ENCODE results near the gene DNAH14. TPM values are rescaled to one million over a fixed set of nuclear protein-coding genes. Genes with fewer than 3 reads are reported as not detected.

Gene DNAH14
- total and polyA plus RNA-seq, 2 donors from 2014 or later, result 6.6 to 25.1 TPM

GRCh38 chr1:225422031-225422605 lies 492.6 kb downstream of the DNAH14 start:
- Histone ChIP-seq H3K27me3 (ENCODE audit: control insufficient read depth, insufficient read depth, low read length) (no peaks in the 10 kb centered on the region), H3K27ac (ENCODE audit: low read depth in 2 of 2, low read length in 2 of 2) (no peak overlapping the region), H3K4me3 (ENCODE audit: low read length in 3 of 3) (peak overlapping the region in 1 of 3 donors; percentile 25), H3K4me1 (ENCODE audit: control insufficient read depth in 2 of 3, insufficient read depth in 2 of 3, low read depth in 1 of 3, low read length in 3 of 3) (peaks cover 9 to 22% (median 21%) of the 10 kb centered on the region in 3 donors), H3K36me3 (ENCODE audit: control insufficient read depth in 2 of 3, insufficient read depth in 3 of 3, low read length in 3 of 3) (peaks cover 0 to 13% (median 9%) of the 10 kb centered on the region in 3 donors), H3K9me3 (ENCODE audit: control insufficient read depth in 2 of 3, insufficient read depth in 1 of 3, low read length in 3 of 3) (no peaks in the 10 kb centered on the region), H3K9ac (ENCODE audit: low read length in 3 of 3) (peak overlapping the region in 1 of 3 donors; percentile 20)
- TF ChIP-seq CTCF (IDR thresholded peaks at IDR 0.05; ENCODE audit: borderline replicate concordance, extremely low read depth, insufficient read depth), result no peak
- no peak for FAIRE-seq
- intact Hi-C loops (cut with DNase I), result no loop called here
- DNase-seq, result no peak

- peaks cover 9 to 22% (median 21%) of the 10 kb centered on the region in 3 donors for H3K4me1 ChIP-seq (ENCODE audit: control insufficient read depth in 2 of 3, insufficient read depth in 2 of 3, low read depth in 1 of 3, low read length in 3 of 3)
- H3K27me3 ChIP-seq (ENCODE audit: control insufficient read depth, insufficient read depth, low read length), result no peaks in the 10 kb centered on the region
- H3K9ac ChIP-seq (ENCODE audit: low read length in 3 of 3), result no peak overlapping the region
- no peak overlapping the region for H3K27ac ChIP-seq (ENCODE audit: low read depth in 2 of 2, low read length in 2 of 2)
- DNase-seq, result no peak
- TF ChIP-seq CTCF (IDR thresholded peaks at IDR 0.05; ENCODE audit: borderline replicate concordance, extremely low read depth, insufficient read depth), result no peak
- intact Hi-C loops (cut with DNase I), result no loop called here
- H3K9me3 ChIP-seq (ENCODE audit: control insufficient read depth in 2 of 3, insufficient read depth in 1 of 3, low read length in 3 of 3), result no peaks in the 10 kb centered on the region
- FAIRE-seq, result no peak
- H3K4me3 ChIP-seq (ENCODE audit: low read length in 3 of 3), result no peak overlapping the region
- peaks cover 0 to 6% (median 6%) of the 10 kb centered on the region in 3 donors for H3K36me3 ChIP-seq (ENCODE audit: control insufficient read depth in 2 of 3, insufficient read depth in 3 of 3, low read length in 3 of 3)
These were observed 493.5 kb downstream of the DNAH14 start for GRCh38 chr1:225422795-225423517.

- intact Hi-C loops (cut with DNase I), result no loop called here
- Histone ChIP-seq H3K9me3 (ENCODE audit: control insufficient read depth in 2 of 3, insufficient read depth in 1 of 3, low read length in 3 of 3) (no peaks in the 10 kb centered on the region), H3K27me3 (ENCODE audit: control insufficient read depth, insufficient read depth, low read length) (no peaks in the 10 kb centered on the region), H3K27ac (ENCODE audit: low read depth in 2 of 2, low read length in 2 of 2) (no peak overlapping the region), H3K9ac (ENCODE audit: low read length in 3 of 3) (no peak overlapping the region), H3K4me1 (ENCODE audit: control insufficient read depth in 2 of 3, insufficient read depth in 2 of 3, low read depth in 1 of 3, low read length in 3 of 3) (peaks cover 9 to 22% (median 21%) of the 10 kb centered on the region in 3 donors), H3K36me3 (ENCODE audit: control insufficient read depth in 2 of 3, insufficient read depth in 3 of 3, low read length in 3 of 3) (peaks cover 0 to 5% (median 5%) of the 10 kb centered on the region in 3 donors), H3K4me3 (ENCODE audit: low read length in 3 of 3) (no peak overlapping the region)
- no peak for TF ChIP-seq CTCF (IDR thresholded peaks at IDR 0.05; ENCODE audit: borderline replicate concordance, extremely low read depth, insufficient read depth)
- DNase-seq, result no peak
- no peak for FAIRE-seq
These were observed 494.0 kb downstream of the DNAH14 start for GRCh38 chr1:225423518-225423855.
